HCT116 (cell line): ENCODE results near the gene TLE6.

ENCODE experiments used
- POLR2A ChIP-seq: IDR thresholded peaks from 2 replicates; pipeline ENCODE4 v1.7.0; 2011; ENCODE audit warnings: borderline replicate concordance; ENCODE audit not compliant: insufficient read depth, insufficient read length; ENCODE audit errors: extremely low read depth
- POLR2AphosphoS5 ChIP-seq: IDR thresholded peaks from 2 replicates; pipeline ENCODE4 v1.6.1; 2011; ENCODE audit warnings: mild to moderate bottlenecking, low read depth, low read length, moderate library complexity
- RAD21 ChIP-seq: IDR thresholded peaks from 2 replicates; pipeline ENCODE4 v1.6.1; 2012; ENCODE audit warnings: low read depth, mild to moderate bottlenecking
- REST ChIP-seq: IDR thresholded peaks from 2 replicates; pipeline ENCODE4 v1.6.1; 2012; ENCODE audit warnings: low read depth
- TCF7L2 ChIP-seq: IDR thresholded peaks from 2 replicates; pipeline ENCODE4 v1.7.0; 2011; ENCODE audit warnings: borderline replicate concordance, inconsistent platforms; ENCODE audit not compliant: insufficient read depth, insufficient read length; ENCODE audit errors: extremely low read depth
- YY1 ChIP-seq: IDR thresholded peaks from 2 replicates; pipeline ENCODE4 v1.6.1; 2011; ENCODE audit warnings: low read length, low read depth, moderate library complexity, mild to moderate bottlenecking; ENCODE audit not compliant: insufficient replicate concordance; ENCODE audit errors: extremely low read depth
- TF ChIP-seq, protein P1 (sequence below), 3 experiments: fragments of 200-600 bp in 1 of 3; sonication (generic) in 1 of 3; IDR thresholded peaks in 2 of 3; conservative IDR thresholded peaks in 1 of 3; 2 replicates each; pipeline ENCODE4 v1.5.1; 2012 to 2017; ENCODE audit warnings: low read depth in 2 of 3, low read length in 2 of 3, antibody characterized with exemption in 1 of 3, borderline replicate concordance in 1 of 3, control low read depth in 1 of 3, mild to moderate bottlenecking in 1 of 3, mixed read lengths in 1 of 3, mixed run types in 1 of 3, moderate library complexity in 1 of 3; ENCODE audit not compliant: insufficient read depth in 1 of 3

DNA sequence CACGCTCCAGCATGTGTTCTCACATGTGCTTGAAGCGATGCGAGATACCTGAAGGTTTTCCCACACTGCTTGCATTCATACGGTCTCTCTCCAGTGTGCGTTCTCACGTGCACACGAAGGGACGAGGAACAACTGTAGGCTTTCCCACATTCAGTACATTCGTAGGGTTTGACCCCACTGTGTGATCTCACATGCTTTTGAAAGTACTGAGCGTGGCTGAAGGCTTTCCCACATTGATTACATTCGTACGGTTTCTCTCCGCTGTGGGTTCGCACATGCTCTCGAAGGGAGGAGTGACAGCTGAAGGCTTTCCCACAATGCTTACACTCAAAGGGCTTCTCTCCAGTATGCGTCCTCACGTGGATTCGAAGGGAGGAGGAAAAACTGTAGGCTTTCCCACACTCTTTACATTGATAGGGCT lies 43.9 kb upstream of the TLE6 start:
- TF ChIP-seq, protein P1, sequence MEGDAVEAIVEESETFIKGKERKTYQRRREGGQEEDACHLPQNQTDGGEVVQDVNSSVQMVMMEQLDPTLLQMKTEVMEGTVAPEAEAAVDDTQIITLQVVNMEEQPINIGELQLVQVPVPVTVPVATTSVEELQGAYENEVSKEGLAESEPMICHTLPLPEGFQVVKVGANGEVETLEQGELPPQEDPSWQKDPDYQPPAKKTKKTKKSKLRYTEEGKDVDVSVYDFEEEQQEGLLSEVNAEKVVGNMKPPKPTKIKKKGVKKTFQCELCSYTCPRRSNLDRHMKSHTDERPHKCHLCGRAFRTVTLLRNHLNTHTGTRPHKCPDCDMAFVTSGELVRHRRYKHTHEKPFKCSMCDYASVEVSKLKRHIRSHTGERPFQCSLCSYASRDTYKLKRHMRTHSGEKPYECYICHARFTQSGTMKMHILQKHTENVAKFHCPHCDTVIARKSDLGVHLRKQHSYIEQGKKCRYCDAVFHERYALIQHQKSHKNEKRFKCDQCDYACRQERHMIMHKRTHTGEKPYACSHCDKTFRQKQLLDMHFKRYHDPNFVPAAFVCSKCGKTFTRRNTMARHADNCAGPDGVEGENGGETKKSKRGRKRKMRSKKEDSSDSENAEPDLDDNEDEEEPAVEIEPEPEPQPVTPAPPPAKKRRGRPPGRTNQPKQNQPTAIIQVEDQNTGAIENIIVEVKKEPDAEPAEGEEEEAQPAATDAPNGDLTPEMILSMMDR (IDR thresholded peaks at IDR 0.05 in 2 of 3, conservative IDR thresholded peaks at IDR 0.05 in 1 of 3; ENCODE audit: borderline replicate concordance in 1 of 3, insufficient read depth in 1 of 3, low read depth in 2 of 3, low read length in 2 of 3), result no peak
- TF ChIP-seq REST (no peak), POLR2A (no peak), TCF7L2 (no peak), YY1 (no peak), POLR2AphosphoS5 (no peak), RAD21 (no peak)
